C4-2B (cell line): ENCODE measurements around the gene CACFD1.

ENCODE experiments used
- CTCF ChIP-seq: fragments of 450-650 bp; conservative IDR thresholded peaks from 2 replicates; pipeline ENCODE4 v1.5.1; 2017; ENCODE audit warnings: mild to moderate bottlenecking
- ZFX ChIP-seq: fragments of 450-650 bp; IDR thresholded peaks from 2 replicates; pipeline ENCODE4 v1.6.1; 2017

- TF ChIP-seq CTCF (no peak), ZFX (no peak)
These were observed 29.0 kb downstream of the CACFD1 start for GRCh38 chr9:133488686-133489252.
